Hematopoietic multipotent progenitor cell treated with erythropoietin and hydrocortisone succinate and interleukin-3 and kit ligand, for 4 days (in vitro differentiated cells): ENCODE measurements around the gene ASB10.

Experiments
- DNase-seq: peaks from one replicate; pipeline ENCODE4 v3.0.0-alpha.2; 2015

ASB10 gene

GRCh38 chr7:151187409-151188251, 580 bp upstream of the ASB10 start:
- DNase-seq = no peak

DNA sequence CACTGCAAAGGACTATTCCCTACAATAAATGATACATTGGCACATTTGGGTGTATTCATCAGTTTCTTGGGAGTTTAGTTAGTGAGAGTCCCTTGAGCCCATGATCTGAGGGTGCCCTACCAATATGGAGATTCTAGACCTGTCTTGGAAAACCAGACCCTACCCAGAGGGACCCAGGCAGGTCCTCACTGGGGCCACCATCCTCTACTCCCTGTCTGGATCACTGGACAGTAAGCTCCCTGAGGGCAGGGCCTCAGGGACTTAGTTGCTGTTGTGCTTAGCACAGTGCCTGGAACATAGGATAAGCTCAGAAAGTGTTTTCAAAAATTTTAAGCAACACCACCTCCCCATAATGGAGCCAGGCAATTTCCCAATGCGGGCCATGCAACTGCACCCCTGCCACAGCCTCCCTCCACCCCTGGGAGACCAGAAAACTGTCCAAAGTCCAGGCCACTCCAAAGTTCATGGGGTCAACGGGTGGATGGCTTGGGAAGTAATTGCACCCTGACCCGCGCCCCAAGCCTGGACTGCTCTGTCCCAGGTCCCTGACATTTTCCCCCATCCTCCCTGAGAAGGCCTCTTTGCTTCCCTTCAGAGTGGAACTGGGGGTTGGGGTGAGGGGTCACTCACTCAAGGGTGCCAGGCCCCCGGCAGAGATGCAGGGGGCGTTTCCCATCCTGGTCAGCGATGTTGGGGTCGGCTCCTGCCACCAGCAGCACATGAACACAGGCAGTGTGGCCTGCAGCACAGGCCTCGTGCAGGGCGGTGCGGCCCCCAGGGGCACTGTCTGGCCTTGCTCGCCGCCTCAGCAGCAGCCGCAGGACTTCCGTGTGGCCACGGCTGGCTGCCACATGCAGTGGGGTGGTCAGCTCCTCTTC, 1.0 kb downstream of the ASB10 start:
- no peak for DNase-seq

DNA sequence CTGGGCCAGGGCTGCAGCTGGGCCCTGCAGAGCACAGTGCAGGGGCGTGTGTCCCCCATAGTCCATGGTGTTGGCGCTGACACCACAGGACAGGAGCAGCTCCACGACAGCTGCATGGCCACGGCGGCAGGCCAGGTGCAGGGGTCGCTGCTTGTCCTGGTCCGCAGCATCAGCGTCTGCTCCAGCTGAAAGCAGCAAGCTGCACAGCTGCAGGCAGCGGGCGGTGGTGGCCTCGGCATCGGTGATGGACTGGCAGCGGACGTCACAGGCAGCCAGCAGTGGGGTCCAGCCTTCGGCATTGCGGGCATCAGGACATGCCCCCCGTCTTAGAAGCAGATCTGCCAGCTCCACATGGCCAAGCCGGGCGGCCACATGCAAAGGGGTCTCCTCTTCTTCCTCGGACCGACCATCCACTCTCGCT, 6.0 kb downstream of the ASB10 start:
- no peak for DNase-seq

- no peak for DNase-seq
Observed at GRCh38 chr7:151179946-151180345, 7.1 kb downstream of the ASB10 start.

- DNase-seq = no peak
Observed at GRCh38 chr7:151179287-151179860, 7.7 kb downstream of the ASB10 start.

DNA sequence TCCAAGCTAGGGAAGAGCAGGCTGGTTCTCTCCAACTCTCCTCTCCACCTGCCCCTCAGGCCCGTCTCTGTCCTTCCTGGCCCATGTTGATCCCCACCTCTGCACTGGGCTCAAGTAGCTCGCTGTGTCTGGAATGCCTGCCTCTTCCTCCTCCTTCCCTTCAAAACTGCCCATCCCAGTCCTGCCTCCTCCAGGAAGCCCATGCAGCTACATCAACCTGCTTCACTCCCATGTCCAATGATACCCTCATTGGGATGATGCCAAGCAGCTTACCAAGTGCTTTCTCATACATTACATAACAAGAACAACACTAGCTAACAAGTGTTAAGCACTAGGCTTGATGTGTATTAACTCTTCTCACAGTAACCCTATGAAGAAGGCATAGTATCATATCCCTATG, 8.2 kb downstream of the ASB10 start:
- no peak for DNase-seq

DNA sequence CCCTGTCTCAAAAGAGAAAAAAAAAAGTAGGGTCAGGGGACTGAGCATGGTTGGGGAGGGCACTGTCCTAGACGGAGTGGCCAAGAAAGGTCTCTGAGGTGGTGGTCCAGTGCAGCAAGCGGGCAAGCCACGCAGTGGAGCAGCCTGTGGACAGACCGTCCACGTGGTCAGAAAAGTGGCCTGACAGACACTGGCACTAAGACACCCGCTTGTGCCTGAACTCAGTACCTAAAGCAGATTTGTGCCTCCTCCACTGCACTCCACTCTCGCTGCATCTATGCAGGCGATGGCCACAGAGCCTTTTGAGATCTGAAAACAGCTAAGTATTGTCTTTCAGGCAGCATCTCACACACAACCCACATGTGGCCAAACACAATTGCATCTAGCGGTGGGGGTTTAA, 8.8 kb downstream of the ASB10 start:
- DNase-seq = no peak

DNA sequence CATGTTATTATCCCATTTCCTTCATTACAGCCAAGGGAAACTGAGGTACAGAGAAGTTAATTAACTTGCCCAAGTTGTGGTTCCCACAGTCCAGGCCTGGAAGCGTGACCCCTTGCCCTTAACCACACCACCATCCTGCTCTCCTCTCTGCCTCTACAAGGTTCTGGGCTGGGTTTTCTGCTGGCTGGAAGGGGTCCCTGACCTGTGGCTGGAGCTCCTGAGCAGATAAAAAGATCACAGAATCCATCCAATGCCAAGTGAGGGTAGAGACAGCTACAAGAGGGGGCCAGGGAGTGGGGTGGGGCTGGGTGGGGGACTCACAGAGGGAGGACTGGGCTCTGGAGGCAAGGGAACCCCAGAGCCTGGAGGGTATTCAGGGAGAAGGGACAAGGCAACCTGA, 9.7 kb downstream of the ASB10 start:
- DNase-seq = no peak

- DNase-seq = no peak
Observed at GRCh38 chr7:151176401-151176800, 10.6 kb downstream of the ASB10 start.

- no peak for DNase-seq
Observed at GRCh38 chr7:151175793-151176311, 11.2 kb downstream of the ASB10 start.

GRCh38 chr7:151175047-151175792, 11.8 kb downstream of the ASB10 start:
- no peak for DNase-seq

DNA sequence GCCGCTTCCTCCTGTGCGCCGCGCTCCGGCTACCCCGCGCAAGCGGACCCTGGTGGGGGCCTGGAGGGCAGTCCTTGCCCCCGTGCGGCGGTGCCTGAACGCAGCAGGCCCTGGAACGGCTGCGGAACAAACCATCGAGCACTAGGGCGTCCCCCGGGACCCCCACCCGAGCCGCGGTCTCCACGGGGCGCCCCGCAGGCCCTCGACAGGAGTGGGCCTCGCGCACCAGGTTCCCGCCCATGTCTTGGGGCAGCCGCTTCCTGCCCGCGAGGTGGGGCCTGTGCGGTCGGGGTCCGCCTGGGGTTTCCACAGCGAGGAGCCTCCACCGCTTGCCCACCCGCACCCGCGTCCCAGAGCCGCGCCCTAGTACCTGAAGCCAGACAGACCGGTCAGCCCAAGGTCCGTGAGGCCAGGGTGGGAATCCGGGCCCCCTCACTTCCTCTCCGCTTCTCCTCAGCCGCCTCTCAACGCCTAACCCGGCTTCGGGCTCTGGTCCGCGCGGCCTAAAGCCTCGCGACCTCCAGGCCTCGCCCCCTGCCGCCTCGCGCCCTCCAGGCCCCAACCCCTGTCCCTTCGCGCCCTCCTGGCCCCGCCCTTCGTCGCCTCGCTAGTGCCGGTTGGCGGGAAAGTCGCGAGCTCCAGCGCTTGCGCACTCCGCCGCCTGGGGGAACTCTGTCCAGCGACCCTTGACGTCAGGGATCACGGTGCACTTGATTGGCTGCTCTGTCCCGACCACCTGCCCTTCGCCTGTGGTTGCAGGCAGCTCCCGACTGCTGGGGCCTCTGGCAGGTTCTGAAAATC, 12.6 kb downstream of the ASB10 start:
- peak; percentile 61 for DNase-seq

- no peak for DNase-seq
Observed at GRCh38 chr7:151173386-151174245, 13.4 kb downstream of the ASB10 start.

GRCh38 chr7:151172273-151173141, 14.5 kb downstream of the ASB10 start:
- DNase-seq = peak; percentile 86

DNA sequence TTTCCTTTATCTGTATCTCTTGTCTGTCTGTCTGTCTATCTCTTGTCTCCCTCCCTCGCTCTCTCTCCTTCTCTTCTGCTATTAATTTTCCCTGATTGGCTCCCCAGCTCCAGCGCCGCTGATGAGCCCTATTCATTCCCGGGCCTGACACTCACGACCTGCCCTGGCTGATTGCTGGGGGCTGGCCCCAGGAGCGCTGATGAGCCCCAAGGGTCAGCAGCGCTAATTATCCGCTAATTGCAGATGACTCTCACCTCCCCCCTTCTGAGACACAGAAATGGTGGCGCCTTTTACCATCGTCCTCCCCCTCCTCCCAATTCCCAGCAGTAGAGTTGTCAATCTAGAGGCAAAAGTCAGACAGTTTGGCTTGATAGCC, 18.3 kb downstream of the ASB10 start:
- DNase-seq = no peak

- peak; percentile 72 for DNase-seq
Observed at GRCh38 chr7:151168003-151168786, 18.9 kb downstream of the ASB10 start.

GRCh38 chr7:151167197-151167961, 19.7 kb downstream of the ASB10 start, which contains the start of gene GBX1:
GBX1 (minus strand) TSS chr7:151167694; CDS start chr7:151167548, 146 bp downstream.
- DNase-seq = peak; percentile 11

DNA sequence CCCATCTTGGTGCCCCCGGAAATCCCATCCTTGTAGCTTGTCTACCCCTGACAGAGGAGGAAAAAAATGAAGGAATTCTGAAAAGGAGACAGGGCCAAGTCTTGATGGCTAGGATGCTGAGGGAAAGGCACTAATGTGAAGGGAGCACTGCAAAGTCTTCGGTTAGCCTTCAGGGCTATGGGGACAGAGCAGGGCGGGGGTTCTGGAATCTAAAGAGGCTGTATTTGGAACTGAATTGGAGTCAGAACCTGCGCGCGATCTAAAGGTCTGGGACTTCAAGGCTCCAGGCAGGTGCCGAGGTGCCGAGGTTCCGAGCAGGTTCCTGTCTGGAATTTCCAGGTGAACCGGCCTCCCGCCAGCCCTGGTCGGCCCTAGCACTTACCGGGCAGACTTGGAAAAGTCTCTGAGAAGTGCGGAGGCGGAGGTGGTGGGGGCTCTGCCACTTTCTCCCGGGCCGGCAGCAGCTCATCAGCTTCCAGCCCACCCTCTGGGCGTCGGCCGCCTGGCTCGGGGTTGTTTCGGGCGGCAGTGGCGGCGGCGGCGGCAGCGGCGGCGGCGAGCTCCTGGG, 20.3 kb downstream of the ASB10 start:
- no peak for DNase-seq
